ENCODE data around the gene SLC39A11. TPM values are rescaled to one million over a fixed set of nuclear protein-coding genes. Genes with fewer than 3 reads are reported as not detected.

The SLC39A11 gene
- total RNA-seq, 1 experiment from 2014 or later, result 18.9 TPM

DNA sequence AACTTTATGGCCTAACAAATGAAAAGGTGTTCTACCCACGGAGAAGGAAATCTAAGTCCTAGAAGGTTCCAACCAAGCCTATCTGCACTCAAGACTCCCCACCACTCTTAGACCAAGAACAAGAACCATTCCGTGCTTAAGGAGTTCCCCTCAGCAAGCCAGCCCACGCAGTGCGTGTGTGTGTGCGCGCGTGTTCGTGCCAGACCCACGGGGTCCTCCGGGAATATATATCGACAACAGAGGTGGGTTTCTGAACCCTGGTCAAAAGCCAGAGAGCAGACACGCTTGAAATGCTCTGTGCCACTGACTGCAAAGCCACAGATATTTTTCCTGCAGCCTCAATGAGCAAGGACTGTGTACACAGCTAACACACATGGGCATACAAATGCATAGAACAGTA lies 70.7 kb downstream of the SLC39A11 start (continued):
- TF ChIP-seq, protein P1, sequence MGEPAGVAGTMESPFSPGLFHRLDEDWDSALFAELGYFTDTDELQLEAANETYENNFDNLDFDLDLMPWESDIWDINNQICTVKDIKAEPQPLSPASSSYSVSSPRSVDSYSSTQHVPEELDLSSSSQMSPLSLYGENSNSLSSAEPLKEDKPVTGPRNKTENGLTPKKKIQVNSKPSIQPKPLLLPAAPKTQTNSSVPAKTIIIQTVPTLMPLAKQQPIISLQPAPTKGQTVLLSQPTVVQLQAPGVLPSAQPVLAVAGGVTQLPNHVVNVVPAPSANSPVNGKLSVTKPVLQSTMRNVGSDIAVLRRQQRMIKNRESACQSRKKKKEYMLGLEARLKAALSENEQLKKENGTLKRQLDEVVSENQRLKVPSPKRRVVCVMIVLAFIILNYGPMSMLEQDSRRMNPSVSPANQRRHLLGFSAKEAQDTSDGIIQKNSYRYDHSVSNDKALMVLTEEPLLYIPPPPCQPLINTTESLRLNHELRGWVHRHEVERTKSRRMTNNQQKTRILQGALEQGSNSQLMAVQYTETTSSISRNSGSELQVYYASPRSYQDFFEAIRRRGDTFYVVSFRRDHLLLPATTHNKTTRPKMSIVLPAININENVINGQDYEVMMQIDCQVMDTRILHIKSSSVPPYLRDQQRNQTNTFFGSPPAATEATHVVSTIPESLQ (CRISPR knock-in tag; IDR thresholded peaks at IDR 0.05), result no peak
- TF ChIP-seq ELF4 (CRISPR knock-in tag; IDR thresholded peaks at IDR 0.05; ENCODE audit: low read depth) (no peak), ZNF396 (CRISPR knock-in tag; IDR thresholded peaks at IDR 0.05; ENCODE audit: borderline replicate concordance) (no peak), IRF2 (CRISPR knock-in tag; IDR thresholded peaks at IDR 0.05; ENCODE audit: borderline replicate concordance, low read depth) (no peak), CREB1 (CRISPR knock-in tag; IDR thresholded peaks at IDR 0.05) (no peak)
- TF ChIP-seq, protein P2, sequence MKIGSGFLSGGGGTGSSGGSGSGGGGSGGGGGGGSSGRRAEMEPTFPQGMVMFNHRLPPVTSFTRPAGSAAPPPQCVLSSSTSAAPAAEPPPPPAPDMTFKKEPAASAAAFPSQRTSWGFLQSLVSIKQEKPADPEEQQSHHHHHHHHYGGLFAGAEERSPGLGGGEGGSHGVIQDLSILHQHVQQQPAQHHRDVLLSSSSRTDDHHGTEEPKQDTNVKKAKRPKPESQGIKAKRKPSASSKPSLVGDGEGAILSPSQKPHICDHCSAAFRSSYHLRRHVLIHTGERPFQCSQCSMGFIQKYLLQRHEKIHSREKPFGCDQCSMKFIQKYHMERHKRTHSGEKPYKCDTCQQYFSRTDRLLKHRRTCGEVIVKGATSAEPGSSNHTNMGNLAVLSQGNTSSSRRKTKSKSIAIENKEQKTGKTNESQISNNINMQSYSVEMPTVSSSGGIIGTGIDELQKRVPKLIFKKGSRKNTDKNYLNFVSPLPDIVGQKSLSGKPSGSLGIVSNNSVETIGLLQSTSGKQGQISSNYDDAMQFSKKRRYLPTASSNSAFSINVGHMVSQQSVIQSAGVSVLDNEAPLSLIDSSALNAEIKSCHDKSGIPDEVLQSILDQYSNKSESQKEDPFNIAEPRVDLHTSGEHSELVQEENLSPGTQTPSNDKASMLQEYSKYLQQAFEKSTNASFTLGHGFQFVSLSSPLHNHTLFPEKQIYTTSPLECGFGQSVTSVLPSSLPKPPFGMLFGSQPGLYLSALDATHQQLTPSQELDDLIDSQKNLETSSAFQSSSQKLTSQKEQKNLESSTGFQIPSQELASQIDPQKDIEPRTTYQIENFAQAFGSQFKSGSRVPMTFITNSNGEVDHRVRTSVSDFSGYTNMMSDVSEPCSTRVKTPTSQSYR (CRISPR knock-in tag; IDR thresholded peaks at IDR 0.05), result no peak

GRCh38 chr17:73020110-73020509 lies 72.4 kb downstream of the SLC39A11 start:
- CTCF ChIA-PET, result no interaction called here
- DNase-seq (ENCODE audit: low spot score), result no peak
- no peaks in the 10 kb centered on the region for H3K27me3 Mint-ChIP-seq (ENCODE audit: low read depth)
- no peaks in the 10 kb centered on the region; the same call in 1 of the 2 replicates for H3K4me1 Mint-ChIP-seq
- no peak for TF ChIP-seq GRHL2 (CRISPR knock-in tag; IDR thresholded peaks at IDR 0.05; ENCODE audit: insufficient replicate concordance, severe bottlenecking)
- no peak overlapping the region for H3K27ac Mint-ChIP-seq
- no peak for ATAC-seq
- peaks cover 7% of the 10 kb centered on the region for H3K36me3 Mint-ChIP-seq
- POLR2A ChIA-PET, result no interaction called here
- peaks cover 23% of the 10 kb centered on the region for H3K9me3 Mint-ChIP-seq
- no peak overlapping the region for H3K4me3 Mint-ChIP-seq

DNA sequence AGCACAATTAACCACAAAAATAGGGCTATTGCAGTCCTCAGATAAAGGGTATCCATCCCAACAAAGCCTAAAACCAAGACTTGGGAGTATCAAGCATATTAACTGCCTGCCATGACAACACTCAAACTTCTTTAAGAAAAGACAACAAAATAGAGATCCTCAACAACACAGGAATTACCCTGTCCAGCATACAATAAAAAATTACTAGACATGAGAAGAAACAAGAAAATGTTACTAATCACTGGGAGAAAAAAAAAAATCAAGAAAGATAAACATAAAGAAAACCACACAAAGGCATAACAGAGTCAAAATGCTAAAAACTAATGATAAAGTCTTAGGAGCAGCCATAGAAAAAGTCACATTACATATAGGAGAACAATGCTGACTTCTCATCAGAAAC lies 73.9 kb downstream of the SLC39A11 start:
- H3K4me1 Mint-ChIP-seq, result peaks cover 10% of the 10 kb centered on the region
- H3K4me3 Mint-ChIP-seq, result no peak overlapping the region
- H3K27me3 Mint-ChIP-seq (ENCODE audit: low read depth), result no peaks in the 10 kb centered on the region
- DNase-seq (ENCODE audit: low spot score), result no peak
- peaks cover 5% of the 10 kb centered on the region for H3K36me3 Mint-ChIP-seq
- CTCF ChIA-PET, result no interaction called here
- POLR2A ChIA-PET, result no interaction called here
- ATAC-seq, result no peak
- no peak overlapping the region for H3K27ac Mint-ChIP-seq
- no peak for TF ChIP-seq CREB1 (CRISPR knock-in tag; IDR thresholded peaks at IDR 0.05)
- H3K9me3 Mint-ChIP-seq, result peaks cover 23% of the 10 kb centered on the region

GRCh38 chr17:73017658-73018057 lies 74.8 kb downstream of the SLC39A11 start:
- Mint-ChIP-seq H3K27ac (no peak overlapping the region), H3K9me3 (peaks cover 23% of the 10 kb centered on the region), H3K4me1 (peaks cover 11% of the 10 kb centered on the region), H3K27me3 (ENCODE audit: low read depth) (no peaks in the 10 kb centered on the region), H3K4me3 (no peak overlapping the region), H3K36me3 (peaks cover 4% of the 10 kb centered on the region)
- ChIA-PET CTCF (interaction anchor here (0.7 to 1.9 kb wide), 3 partner anchors 9 to 139 kb away, joined by 4 to 5 read pairs (median 5); no protein-coding TSS in a partner anchor), POLR2A (no interaction called here)
- DNase-seq (ENCODE audit: low spot score) (no peak), ATAC-seq (no peak)
- TF ChIP-seq NR3C1 (CRISPR knock-in tag; conservative IDR thresholded peaks at IDR 0.05; ENCODE audit: low read depth) (no peak), ATF2 (CRISPR knock-in tag; IDR thresholded peaks at IDR 0.05; ENCODE audit: borderline replicate concordance, low read depth) (no peak), FOXP1 (CRISPR knock-in tag; IDR thresholded peaks at IDR 0.05; ENCODE audit: borderline replicate concordance) (no peak), ZNF232 (CRISPR knock-in tag; IDR thresholded peaks at IDR 0.05) (no peak), NR1H2 (CRISPR knock-in tag; IDR thresholded peaks at IDR 0.05) (no peak), ATF1 (CRISPR knock-in tag; IDR thresholded peaks at IDR 0.05) (no peak), ZNF263 (CRISPR knock-in tag; IDR thresholded peaks at IDR 0.05; ENCODE audit: low read depth) (no peak), ETV6 (CRISPR knock-in tag; IDR thresholded peaks at IDR 0.05) (no peak), E2F4 (CRISPR knock-in tag; IDR thresholded peaks at IDR 0.05; ENCODE audit: borderline replicate concordance, low read depth) (no peak), SP1 (CRISPR knock-in tag; conservative IDR thresholded peaks at IDR 0.05) (no peak)
- TF ChIP-seq, protein P3, sequence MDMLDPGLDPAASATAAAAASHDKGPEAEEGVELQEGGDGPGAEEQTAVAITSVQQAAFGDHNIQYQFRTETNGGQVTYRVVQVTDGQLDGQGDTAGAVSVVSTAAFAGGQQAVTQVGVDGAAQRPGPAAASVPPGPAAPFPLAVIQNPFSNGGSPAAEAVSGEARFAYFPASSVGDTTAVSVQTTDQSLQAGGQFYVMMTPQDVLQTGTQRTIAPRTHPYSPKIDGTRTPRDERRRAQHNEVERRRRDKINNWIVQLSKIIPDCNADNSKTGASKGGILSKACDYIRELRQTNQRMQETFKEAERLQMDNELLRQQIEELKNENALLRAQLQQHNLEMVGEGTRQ (CRISPR knock-in tag; IDR thresholded peaks at IDR 0.05), result no peak
- TF ChIP-seq, protein P4, sequence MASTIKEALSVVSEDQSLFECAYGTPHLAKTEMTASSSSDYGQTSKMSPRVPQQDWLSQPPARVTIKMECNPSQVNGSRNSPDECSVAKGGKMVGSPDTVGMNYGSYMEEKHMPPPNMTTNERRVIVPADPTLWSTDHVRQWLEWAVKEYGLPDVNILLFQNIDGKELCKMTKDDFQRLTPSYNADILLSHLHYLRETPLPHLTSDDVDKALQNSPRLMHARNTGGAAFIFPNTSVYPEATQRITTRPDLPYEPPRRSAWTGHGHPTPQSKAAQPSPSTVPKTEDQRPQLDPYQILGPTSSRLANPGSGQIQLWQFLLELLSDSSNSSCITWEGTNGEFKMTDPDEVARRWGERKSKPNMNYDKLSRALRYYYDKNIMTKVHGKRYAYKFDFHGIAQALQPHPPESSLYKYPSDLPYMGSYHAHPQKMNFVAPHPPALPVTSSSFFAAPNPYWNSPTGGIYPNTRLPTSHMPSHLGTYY (CRISPR knock-in tag; IDR thresholded peaks at IDR 0.05), result no peak
- TF ChIP-seq, protein P5, sequence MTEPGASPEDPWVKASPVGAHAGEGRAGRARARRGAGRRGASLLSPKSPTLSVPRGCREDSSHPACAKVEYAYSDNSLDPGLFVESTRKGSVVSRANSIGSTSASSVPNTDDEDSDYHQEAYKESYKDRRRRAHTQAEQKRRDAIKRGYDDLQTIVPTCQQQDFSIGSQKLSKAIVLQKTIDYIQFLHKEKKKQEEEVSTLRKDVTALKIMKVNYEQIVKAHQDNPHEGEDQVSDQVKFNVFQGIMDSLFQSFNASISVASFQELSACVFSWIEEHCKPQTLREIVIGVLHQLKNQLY (CRISPR knock-in tag; IDR thresholded peaks at IDR 0.05), result no peak
